HCT116 (cell line): Measurements from ENCODE around the gene SLC30A7. TPM values are rescaled to one million over a fixed set of nuclear protein-coding genes. Genes with fewer than 3 reads are reported as not detected.

Source experiments
- ATAC-seq: fragments of 200-7000 bp; cut with Tn5 transposase; 2 replicates; pipeline ENCODE4 v1.9.1; 2020; ENCODE audit warnings: mild to moderate bottlenecking, moderate library complexity
- BruUV-seq: library from RNA; stranded (reverse); fragments of 400-500 nt; replicated peaks from 2 replicates; lab custom pipeline; 2021; lab: Mats Ljungman, UMichigan
- CTCF ChIA-PET: fragments of 300-600 bp; sonication (Branson Sonifier 250); formaldehyde crosslinking; loops from one replicate; lab custom pipeline; 2021; ENCODE audit warnings: antibody characterized with exemption; lab: Charles Lee
- POLR2A ChIA-PET: fragments of 300-600, 350-600 bp; sonication (Branson Sonifier 250); formaldehyde crosslinking; loops from one replicate; lab custom pipeline; 2021; ENCODE audit warnings: antibody characterized with exemption; lab: Charles Lee
- RAD21 ChIA-PET, 2 experiments: fragments of 300-600 bp; sonication (Branson Sonifier 250); formaldehyde crosslinking; loops; one replicate each; lab custom pipeline; 2023; ENCODE audit warnings: low total read pairs in 2 of 2; ENCODE audit not compliant: uncharacterized antibody in 2 of 2, unreplicated experiment in 2 of 2, low non-redundant PET in 1 of 2; lab: Charles Lee
- DNase-seq: peaks from one replicate; pipeline ENCODE4 v3.0.0-alpha.2; 2010; ENCODE audit warnings: low read depth, low spot score
- H2AFZ ChIP-seq: fragments of 200-600 bp; shearing (Covaris generic), sonication (generic); 2 replicates; pipeline ENCODE4 v1.6.1; 2017; ENCODE audit warnings: low read depth, mixed run types, mixed read lengths, antibody characterized with exemption, low read length; ENCODE audit not compliant: poor library complexity, severe bottlenecking
- H3K27ac ChIP-seq: 2 replicates; pipeline ENCODE4 v1.5.1; 2012; ENCODE audit warnings: low read depth, low read length
- H3K27me3 ChIP-seq: fragments of 200-600 bp; sonication (generic); 2 replicates; pipeline ENCODE4 v1.6.1; 2016; ENCODE audit warnings: mixed run types, low read length, mixed read lengths; ENCODE audit not compliant: insufficient read depth
- H3K36me3 ChIP-seq, 2 experiments: fragments of 200-500 bp in 1 of 2; fragments of 200-600 bp in 1 of 2; sonication (Bioruptor generic) in 1 of 2; sonication (generic) in 1 of 2; 2 replicates each; pipeline versions ENCODE4 v1.5.1 to v1.6.1; 2014 to 2016; ENCODE audit warnings: low read length in 2 of 2, inconsistent platforms in 1 of 2, mixed read lengths in 1 of 2, mixed run types in 1 of 2; ENCODE audit not compliant: insufficient read depth in 2 of 2, control insufficient read depth in 1 of 2
- H3K4me1 ChIP-seq, 2 experiments: fragments of 200-600 bp in 1 of 2; sonication (generic) in 1 of 2; 2 replicates each; pipeline versions ENCODE4 v1.5.1 to v1.6.1; 2012 to 2017; ENCODE audit warnings: low read length in 2 of 2, inconsistent platforms in 1 of 2, mild to moderate bottlenecking in 1 of 2, mixed read lengths in 1 of 2, mixed run types in 1 of 2, moderate library complexity in 1 of 2; ENCODE audit not compliant: insufficient read depth in 2 of 2, control insufficient read depth in 1 of 2
- H3K4me2 ChIP-seq: fragments of 200-600 bp; sonication (generic); 2 replicates; pipeline ENCODE4 v1.6.1; 2017; ENCODE audit warnings: mixed run types, low read length, mixed read lengths
- H3K4me3 ChIP-seq, 2 experiments: fragments of 200-600 bp in 1 of 2; sonication (generic) in 1 of 2; replicated peaks in 1 of 2; 2 replicates each; pipeline ENCODE4 v1.5.1; 2011 to 2016; ENCODE audit warnings: low read length in 2 of 2, control low read depth in 1 of 2, low read depth in 1 of 2, mild to moderate bottlenecking in 1 of 2, mixed read lengths in 1 of 2, mixed run types in 1 of 2
- H3K79me2 ChIP-seq: fragments of 200-600 bp; sonication (generic); 2 replicates; pipeline ENCODE4 v1.6.1; 2017; ENCODE audit warnings: mild to moderate bottlenecking, mixed run types, low read length, moderate library complexity, mixed read lengths; ENCODE audit not compliant: insufficient read depth
- H3K9ac ChIP-seq: fragments of 200-600 bp; sonication (generic); 2 replicates; pipeline ENCODE4 v1.6.1; 2016; ENCODE audit warnings: low read length, mixed read lengths
- H3K9me2 ChIP-seq: fragments of 200-600 bp; sonication (generic), shearing (Covaris generic); 2 replicates; pipeline ENCODE4 v1.6.1; 2017; ENCODE audit warnings: mixed run types, mild to moderate bottlenecking, moderate library complexity; ENCODE audit not compliant: insufficient read depth
- H3K9me3 ChIP-seq, 2 experiments: fragments of 200-500 bp in 1 of 2; fragments of 200-600 bp in 1 of 2; sonication (Bioruptor generic) in 1 of 2; sonication (generic) in 1 of 2; 2 replicates each; pipeline ENCODE4 v1.6.1; 2014 to 2017; ENCODE audit warnings: low read length in 2 of 2, mixed read lengths in 2 of 2, inconsistent platforms in 1 of 2, low read depth in 1 of 2, mild to moderate bottlenecking in 1 of 2, mixed run types in 1 of 2, moderate library complexity in 1 of 2; ENCODE audit not compliant: control insufficient read depth in 1 of 2, insufficient read depth in 1 of 2
- H4K20me1 ChIP-seq: fragments of 200-600 bp; sonication (generic), shearing (Covaris generic); 2 replicates; pipeline ENCODE4 v1.6.1; 2017; ENCODE audit warnings: mixed run types, mild to moderate bottlenecking, moderate library complexity; ENCODE audit not compliant: insufficient read depth
- YY1 ChIP-seq: IDR thresholded peaks from 2 replicates; pipeline ENCODE4 v1.6.1; 2011; ENCODE audit warnings: low read length, low read depth, moderate library complexity, mild to moderate bottlenecking; ENCODE audit not compliant: insufficient replicate concordance; ENCODE audit errors: extremely low read depth
- intact Hi-C: fragments of 100-400 bp; cut with micrococcal nuclease; formaldehyde crosslinking; loops from 2 replicates; pipeline ENCODE4 v1.10.0; 2022
- total RNA-seq: library from RNA; stranded (reverse); gene quantifications from one replicate; pipeline ENCODE4 v1.2.1, GENCODE V29; 2021; ENCODE audit not compliant: unreplicated experiment
- TF ChIP-seq, protein P1 (sequence below): IDR thresholded peaks from 2 replicates; pipeline ENCODE4 v1.6.1; 2012
- TF ChIP-seq, protein P2 (sequence below): IDR thresholded peaks from 2 replicates; pipeline ENCODE4 v1.6.1; 2012; ENCODE audit warnings: low read depth

Gene SLC30A7
- total RNA-seq, 1 experiment from 2014 or later = 23.3 TPM

DNA sequence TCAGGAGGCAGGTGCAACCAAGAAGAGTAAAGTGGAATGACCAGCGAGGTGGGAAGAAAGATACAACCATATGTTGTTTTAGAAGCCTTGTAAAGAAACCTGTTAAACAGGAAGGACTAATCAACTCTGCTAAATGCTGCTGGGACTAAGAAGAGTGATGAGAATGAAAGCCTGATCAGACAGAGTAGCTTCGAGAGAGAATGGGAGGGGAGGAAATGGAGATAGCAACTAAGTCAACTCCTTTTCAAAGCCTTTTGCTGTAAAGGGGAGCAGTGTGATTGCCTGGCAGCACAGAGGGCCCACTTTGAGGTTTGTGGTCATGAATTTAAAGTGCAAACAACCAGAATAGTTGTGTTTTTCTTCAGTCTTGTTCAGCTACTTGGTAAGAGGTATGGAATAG, 31.4 kb downstream of the SLC30A7 start:
- DNase-seq = no peak

More for the DNA sequence above, 31.4 kb downstream of the SLC30A7 start:
- no peak for ATAC-seq
- Histone ChIP-seq H3K9me2 (no peaks in the 10 kb centered on the region), H3K4me1 (no peaks in the 10 kb centered on the region), H3K79me2 (no peaks in the 10 kb centered on the region), H3K4me2 (no peak overlapping the region), H3K4me3 (no peak overlapping the region), H3K9ac (no peak overlapping the region), H3K27me3 (no peaks in the 10 kb centered on the region), H2AFZ (no peak overlapping the region), H3K36me3 (peaks cover 0 to 21% of the 10 kb centered on the region in 2 experiments; a peak in 2 of 4 replicates), H3K27ac (no peak overlapping the region), H3K9me3 (no peaks in the 10 kb centered on the region), H4K20me1 (no peaks in the 10 kb centered on the region)
- ChIA-PET RAD21 (no interaction called here), POLR2A (no interaction called here), CTCF (no interaction called here)
- no TSS peak for BruUV-seq
- intact Hi-C loops = no loop called here
- TF ChIP-seq, protein P1, sequence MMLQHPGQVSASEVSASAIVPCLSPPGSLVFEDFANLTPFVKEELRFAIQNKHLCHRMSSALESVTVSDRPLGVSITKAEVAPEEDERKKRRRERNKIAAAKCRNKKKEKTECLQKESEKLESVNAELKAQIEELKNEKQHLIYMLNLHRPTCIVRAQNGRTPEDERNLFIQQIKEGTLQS = no peak
- TF ChIP-seq, protein P2, sequence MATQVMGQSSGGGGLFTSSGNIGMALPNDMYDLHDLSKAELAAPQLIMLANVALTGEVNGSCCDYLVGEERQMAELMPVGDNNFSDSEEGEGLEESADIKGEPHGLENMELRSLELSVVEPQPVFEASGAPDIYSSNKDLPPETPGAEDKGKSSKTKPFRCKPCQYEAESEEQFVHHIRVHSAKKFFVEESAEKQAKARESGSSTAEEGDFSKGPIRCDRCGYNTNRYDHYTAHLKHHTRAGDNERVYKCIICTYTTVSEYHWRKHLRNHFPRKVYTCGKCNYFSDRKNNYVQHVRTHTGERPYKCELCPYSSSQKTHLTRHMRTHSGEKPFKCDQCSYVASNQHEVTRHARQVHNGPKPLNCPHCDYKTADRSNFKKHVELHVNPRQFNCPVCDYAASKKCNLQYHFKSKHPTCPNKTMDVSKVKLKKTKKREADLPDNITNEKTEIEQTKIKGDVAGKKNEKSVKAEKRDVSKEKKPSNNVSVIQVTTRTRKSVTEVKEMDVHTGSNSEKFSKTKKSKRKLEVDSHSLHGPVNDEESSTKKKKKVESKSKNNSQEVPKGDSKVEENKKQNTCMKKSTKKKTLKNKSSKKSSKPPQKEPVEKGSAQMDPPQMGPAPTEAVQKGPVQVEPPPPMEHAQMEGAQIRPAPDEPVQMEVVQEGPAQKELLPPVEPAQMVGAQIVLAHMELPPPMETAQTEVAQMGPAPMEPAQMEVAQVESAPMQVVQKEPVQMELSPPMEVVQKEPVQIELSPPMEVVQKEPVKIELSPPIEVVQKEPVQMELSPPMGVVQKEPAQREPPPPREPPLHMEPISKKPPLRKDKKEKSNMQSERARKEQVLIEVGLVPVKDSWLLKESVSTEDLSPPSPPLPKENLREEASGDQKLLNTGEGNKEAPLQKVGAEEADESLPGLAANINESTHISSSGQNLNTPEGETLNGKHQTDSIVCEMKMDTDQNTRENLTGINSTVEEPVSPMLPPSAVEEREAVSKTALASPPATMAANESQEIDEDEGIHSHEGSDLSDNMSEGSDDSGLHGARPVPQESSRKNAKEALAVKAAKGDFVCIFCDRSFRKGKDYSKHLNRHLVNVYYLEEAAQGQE = no peak
- no peak for TF ChIP-seq YY1
